Measurements from ENCODE around the gene PCSK4.

PCSK4 gene

GRCh38 chr19:1475751-1476437 lies 14.3 kb downstream of the PCSK4 start:
- TF ChIP-seq POLR2A (IDR thresholded peaks at IDR 0.05; ENCODE audit: low read depth, low read length) = no peak
- no peak for TF ChIP-seq POLR2AphosphoS5 (IDR thresholded peaks at IDR 0.05; ENCODE audit: low read depth, low read length)
- TF ChIP-seq TAF1 (IDR thresholded peaks at IDR 0.05; ENCODE audit: borderline replicate concordance, low read depth, low read length) = no peak
- FAIRE-seq = no peak
- no peak for DNase-seq (ENCODE audit: insufficient read length)

DNA sequence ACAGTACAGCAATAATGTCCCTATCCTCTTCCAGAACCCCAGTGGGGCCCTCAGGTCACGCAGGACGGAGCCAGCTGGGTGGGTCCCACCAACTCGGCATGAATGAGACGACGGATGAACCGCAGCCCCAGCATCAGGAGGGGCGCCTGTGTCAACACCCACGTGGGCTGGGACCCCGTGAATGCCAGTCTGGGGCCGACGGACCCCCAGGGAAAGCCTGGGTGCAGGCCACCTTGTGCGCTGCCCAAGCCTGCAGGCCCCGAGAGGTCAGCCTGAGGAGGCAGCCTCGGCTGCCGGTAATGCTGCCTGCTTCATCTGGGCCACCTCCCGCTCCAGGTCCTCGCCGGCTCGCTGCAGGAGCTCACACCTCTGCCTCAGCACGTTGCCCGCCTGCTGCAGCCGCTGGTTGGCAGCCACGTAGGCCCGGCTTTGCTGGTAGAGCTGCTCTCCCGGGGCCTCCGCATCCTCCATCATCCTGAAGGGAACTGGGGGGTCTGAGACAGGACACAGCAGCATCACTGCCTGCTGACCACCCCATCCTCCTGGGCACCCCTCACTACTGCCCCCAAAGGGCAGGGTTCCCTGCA lies 15.3 kb downstream of the PCSK4 start:
- DNase-seq (ENCODE audit: insufficient read length) (no peak), FAIRE-seq (no peak)
- TF ChIP-seq POLR2A (IDR thresholded peaks at IDR 0.05; ENCODE audit: low read depth, low read length) (no peak; the same call in 1 of the 2 replicates), TAF1 (IDR thresholded peaks at IDR 0.05; ENCODE audit: borderline replicate concordance, low read depth, low read length) (no peak), POLR2AphosphoS5 (IDR thresholded peaks at IDR 0.05; ENCODE audit: low read depth, low read length) (no peak)

DNA sequence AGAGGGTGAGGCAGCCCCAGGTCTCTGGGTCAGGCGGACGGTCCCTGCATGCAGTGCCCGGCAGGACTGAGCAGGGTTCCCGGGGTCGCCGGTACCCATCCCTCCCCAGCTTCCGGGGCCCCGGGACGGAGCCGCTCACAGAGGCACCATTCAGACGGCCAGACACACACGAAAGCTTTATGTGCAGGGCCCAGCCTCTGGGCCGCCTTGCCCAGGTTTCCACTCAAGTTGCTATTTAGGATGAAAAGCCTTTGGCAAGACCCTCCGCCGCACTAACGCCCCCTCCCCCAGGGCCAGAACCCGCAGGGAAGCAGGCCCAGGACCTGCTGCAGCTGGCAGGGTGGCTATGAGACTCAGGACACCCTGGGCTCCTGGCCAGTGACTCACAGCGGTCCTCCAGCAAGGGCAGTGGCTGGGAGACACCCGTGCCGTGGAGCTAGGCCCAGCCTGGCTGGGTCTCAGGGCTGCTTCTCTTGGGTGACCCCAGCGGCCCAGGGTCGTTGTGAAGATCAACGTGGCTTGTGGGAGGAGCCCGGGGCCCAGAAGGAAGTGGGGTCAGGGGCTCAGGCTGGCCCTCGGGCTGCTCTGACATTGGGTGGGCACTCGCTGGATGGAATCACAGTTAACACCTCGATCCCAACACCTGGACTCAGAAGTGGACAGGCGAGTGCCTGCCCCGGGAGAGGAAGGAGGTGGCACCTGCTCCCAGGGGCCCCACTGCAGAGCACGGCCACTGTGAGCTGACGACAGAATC lies 16.0 kb downstream of the PCSK4 start:
- FAIRE-seq = no peak

DNA sequence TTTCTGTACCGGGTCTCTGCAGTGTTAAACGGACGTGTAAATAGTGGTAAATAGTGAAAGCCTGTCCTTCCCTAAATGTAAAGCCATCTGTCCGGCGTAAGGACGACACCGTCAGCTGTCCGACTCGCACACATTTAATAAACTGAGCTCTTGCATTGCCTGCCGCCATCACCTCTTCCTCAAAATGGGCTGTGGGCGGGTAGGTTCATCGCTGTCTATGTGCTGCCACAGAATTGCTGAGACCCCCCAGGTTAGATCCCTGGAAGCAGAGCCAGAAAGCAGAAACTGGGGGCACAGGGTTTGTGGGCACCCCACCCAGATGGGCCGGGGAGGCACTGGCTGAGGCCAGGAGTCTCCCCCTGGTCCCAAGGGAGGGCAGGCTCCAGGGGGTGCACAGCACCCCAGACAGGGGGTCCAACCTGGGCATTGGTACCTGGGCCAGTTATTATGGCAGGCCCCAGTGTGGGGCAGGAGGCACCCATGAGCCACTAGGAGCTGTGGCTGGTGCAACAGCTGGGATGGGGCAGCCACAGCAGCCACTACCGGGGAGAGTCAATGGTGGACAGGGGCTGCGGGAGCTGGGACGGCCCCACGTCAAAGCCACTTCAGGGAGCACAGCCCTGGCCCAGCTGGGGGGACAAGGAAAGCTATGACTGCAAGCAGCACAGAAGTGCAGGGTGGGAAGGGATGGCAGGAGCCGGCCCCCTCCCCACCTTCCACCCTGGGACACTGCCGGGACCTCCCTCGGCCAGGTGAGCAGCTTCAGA lies 16.9 kb downstream of the PCSK4 start:
- FAIRE-seq = no peak
- TF ChIP-seq POLR2AphosphoS5 (IDR thresholded peaks at IDR 0.05; ENCODE audit: low read depth, low read length) (no peak), POLR2A (IDR thresholded peaks at IDR 0.05; ENCODE audit: low read depth, low read length) (no peak), TAF1 (IDR thresholded peaks at IDR 0.05; ENCODE audit: borderline replicate concordance, low read depth, low read length) (no peak)
- no peak for DNase-seq (ENCODE audit: insufficient read length)

More for the DNA sequence above, 16.0 kb downstream of the PCSK4 start:
- no peak for DNase-seq (ENCODE audit: insufficient read length)
- no peak for TF ChIP-seq TAF1 (IDR thresholded peaks at IDR 0.05; ENCODE audit: borderline replicate concordance, low read depth, low read length)
- TF ChIP-seq POLR2A (IDR thresholded peaks at IDR 0.05; ENCODE audit: low read depth, low read length) = no peak
- TF ChIP-seq POLR2AphosphoS5 (IDR thresholded peaks at IDR 0.05; ENCODE audit: low read depth, low read length) = no peak

- TF ChIP-seq POLR2A (IDR thresholded peaks at IDR 0.05; ENCODE audit: low read depth, low read length) (no peak), TAF1 (IDR thresholded peaks at IDR 0.05; ENCODE audit: borderline replicate concordance, low read depth, low read length) (no peak), POLR2AphosphoS5 (IDR thresholded peaks at IDR 0.05; ENCODE audit: low read depth, low read length) (no peak)
- no peak for DNase-seq (ENCODE audit: insufficient read length)
- FAIRE-seq = no peak
These were observed 17.7 kb downstream of the PCSK4 start for GRCh38 chr19:1472231-1473084.

DNA sequence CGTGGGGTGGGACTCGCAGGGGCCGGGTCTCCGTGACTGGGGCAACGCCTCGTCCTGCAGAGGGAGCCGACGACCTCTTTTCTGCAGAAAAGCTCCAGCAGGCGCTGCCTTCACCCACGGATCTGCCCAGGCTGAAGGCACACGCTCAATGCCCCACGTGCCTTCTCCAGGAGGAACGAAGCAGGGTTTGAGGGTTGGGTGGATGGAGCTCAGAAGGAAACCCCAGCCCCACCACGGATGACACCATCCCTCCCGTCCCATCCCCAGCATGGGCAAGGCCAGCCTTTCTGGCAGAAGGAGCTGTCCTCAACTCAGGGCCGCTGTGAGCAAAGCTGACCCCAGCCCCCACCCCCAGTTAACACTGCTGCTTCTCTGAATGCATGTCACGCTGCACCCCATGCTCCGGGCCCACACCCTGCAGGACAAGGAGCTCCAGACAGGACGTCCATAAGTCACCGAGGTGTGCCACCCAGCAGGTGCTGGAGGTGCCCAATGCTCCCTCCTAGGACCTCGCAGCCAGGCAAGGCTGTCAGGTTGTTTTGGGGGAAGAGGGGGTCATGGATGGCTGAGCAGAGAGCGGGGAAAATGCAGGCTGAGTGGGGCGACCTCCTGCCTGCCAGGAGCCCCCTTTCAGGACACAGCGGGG lies 18.5 kb downstream of the PCSK4 start:
- TF ChIP-seq TAF1 (IDR thresholded peaks at IDR 0.05; ENCODE audit: borderline replicate concordance, low read depth, low read length) (no peak), POLR2A (IDR thresholded peaks at IDR 0.05; ENCODE audit: low read depth, low read length) (no peak), POLR2AphosphoS5 (IDR thresholded peaks at IDR 0.05; ENCODE audit: low read depth, low read length) (no peak)
- FAIRE-seq = no peak
- DNase-seq (ENCODE audit: insufficient read length) = no peak

- no peak for DNase-seq (ENCODE audit: insufficient read length)
- peak; percentile 78 for FAIRE-seq
- TF ChIP-seq POLR2AphosphoS5 (IDR thresholded peaks at IDR 0.05; ENCODE audit: low read depth, low read length) (no peak), POLR2A (IDR thresholded peaks at IDR 0.05; ENCODE audit: low read depth, low read length) (0 out of 2 replicates have a peak, but pooled peaks have one; percentile 19), TAF1 (IDR thresholded peaks at IDR 0.05; ENCODE audit: borderline replicate concordance, low read depth, low read length) (no peak)
These were observed 19.1 kb downstream of the PCSK4 start for GRCh38 chr19:1471010-1471514.

GRCh38 chr19:1470305-1471009 lies 19.7 kb downstream of the PCSK4 start:
- no peak for TF ChIP-seq TAF1 (IDR thresholded peaks at IDR 0.05; ENCODE audit: borderline replicate concordance, low read depth, low read length)
- TF ChIP-seq POLR2A (IDR thresholded peaks at IDR 0.05; ENCODE audit: low read depth, low read length) = no peak
- TF ChIP-seq POLR2AphosphoS5 (IDR thresholded peaks at IDR 0.05; ENCODE audit: low read depth, low read length) = no peak
- peak; percentile 76 for DNase-seq (ENCODE audit: insufficient read length)
- FAIRE-seq = no peak

DNA sequence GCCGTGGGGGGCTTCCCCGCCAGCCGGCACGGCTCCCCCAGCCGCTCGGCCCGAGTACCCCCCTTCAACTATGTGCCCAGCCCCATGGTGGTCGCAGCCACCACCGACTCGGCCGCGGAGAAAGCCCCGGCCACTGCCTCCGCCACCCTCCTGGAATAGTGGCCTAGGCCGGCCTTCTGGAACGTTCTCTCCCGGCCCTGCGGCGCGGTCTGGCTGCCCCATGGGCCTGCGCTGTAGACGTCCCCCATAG lies 20.2 kb downstream of the PCSK4 start:
- no peak for DNase-seq (ENCODE audit: insufficient read length)
- no peak for TF ChIP-seq TAF1 (IDR thresholded peaks at IDR 0.05; ENCODE audit: borderline replicate concordance, low read depth, low read length)
- no peak for TF ChIP-seq POLR2A (IDR thresholded peaks at IDR 0.05; ENCODE audit: low read depth, low read length)
- TF ChIP-seq POLR2AphosphoS5 (IDR thresholded peaks at IDR 0.05; ENCODE audit: low read depth, low read length) = no peak
- no peak for FAIRE-seq

Measured in GM12892 (cell line).